Common myeloid progenitor, CD34-positive (primary cell): ENCODE data around the gene CDC42EP4.
"Not testable (repeated sequence)": the region's sequence is repeated elsewhere in the genome, so short reads cannot be mapped to it uniquely, and the experiment has no call there.

Source experiments
- CTCF ChIA-PET: fragments of 350-600 bp; sonication (Branson Sonifier 250); formaldehyde crosslinking; loops from one replicate; lab custom pipeline; 2021; ENCODE audit warnings: antibody characterized with exemption; lab: Charles Lee
- POLR2A ChIA-PET: fragments of 350-600 bp; sonication (Branson Sonifier 250); formaldehyde crosslinking; loops from one replicate; lab custom pipeline; 2021; ENCODE audit warnings: antibody characterized with exemption; lab: Charles Lee
- DNase-seq, 3 donors: peaks; one replicate each; pipeline versions ENCODE4 v3.0.0 to v3.0.0-alpha.2; 2013
- H3K27ac ChIP-seq, 2 experiments: 1 replicate in 1 of 2; 2 replicates in 1 of 2; pipeline ENCODE4 v1.7.0; 2013; ENCODE audit warnings: inconsistent platforms in 2 of 2, low read length in 2 of 2, mild to moderate bottlenecking in 2 of 2, low read depth in 1 of 2, moderate library complexity in 1 of 2; ENCODE audit not compliant: severe bottlenecking in 2 of 2, insufficient read depth in 1 of 2, poor library complexity in 1 of 2
- H3K27me3 ChIP-seq, 5 experiments: replicated peaks in 2 of 5; 1 replicate in 3 of 5; 2 replicates in 2 of 5; pipeline versions ENCODE4 v1.6.1 to v1.7.0; 2013; ENCODE audit warnings: low read length in 4 of 5, mild to moderate bottlenecking in 2 of 5, moderate library complexity in 2 of 5, inconsistent platforms in 1 of 5; ENCODE audit not compliant: insufficient read depth in 5 of 5, control insufficient read depth in 4 of 5
- H3K36me3 ChIP-seq, 4 experiments: 1 replicate in 2 of 4; 2 replicates in 2 of 4; pipeline versions ENCODE4 v1.6.1 to v1.7.0; 2013; ENCODE audit warnings: low read length in 3 of 4, control low read depth in 1 of 4, mild to moderate bottlenecking in 1 of 4; ENCODE audit not compliant: control insufficient read depth in 4 of 4, insufficient read depth in 4 of 4
- H3K4me1 ChIP-seq, 4 experiments: 1 replicate in 3 of 4; 2 replicates in 1 of 4; pipeline versions ENCODE4 v1.6.1 to v1.7.1; 2013; ENCODE audit warnings: low read length in 3 of 4, mild to moderate bottlenecking in 3 of 4, control low read depth in 1 of 4, inconsistent platforms in 1 of 4, moderate library complexity in 1 of 4; ENCODE audit not compliant: control insufficient read depth in 4 of 4, insufficient read depth in 4 of 4; ENCODE audit errors: control extremely low read depth in 1 of 4
- H3K4me3 ChIP-seq, 7 experiments: 1 replicate in 4 of 7; 2 replicates in 3 of 7; pipeline versions ENCODE4 v1.5.1 to v1.7.0; 2013; ENCODE audit warnings: mild to moderate bottlenecking in 7 of 7, low read length in 6 of 7, moderate library complexity in 6 of 7, inconsistent platforms in 2 of 7, low read depth in 2 of 7, control low read depth in 1 of 7; ENCODE audit not compliant: insufficient read depth in 4 of 7, control insufficient read depth in 1 of 7; ENCODE audit errors: extremely low read depth in 1 of 7
- H3K9me3 ChIP-seq, 5 experiments: 1 replicate in 4 of 5; 2 replicates in 1 of 5; pipeline versions ENCODE4 v1.6.1 to v1.7.1; 2013; ENCODE audit warnings: low read length in 4 of 5, mild to moderate bottlenecking in 2 of 5, inconsistent platforms in 1 of 5, low read depth in 1 of 5, moderate library complexity in 1 of 5; ENCODE audit not compliant: control insufficient read depth in 4 of 5, insufficient read depth in 2 of 5; ENCODE audit errors: control extremely low read depth in 1 of 5
- WGBS: methylation state at CpG from one replicate; pipeline ENCODE4 v1.1.5; 2013; ENCODE audit not compliant: insufficient coverage; 5-methylcytosine and 5-hydroxymethylcytosine counted together

Gene CDC42EP4

DNA sequence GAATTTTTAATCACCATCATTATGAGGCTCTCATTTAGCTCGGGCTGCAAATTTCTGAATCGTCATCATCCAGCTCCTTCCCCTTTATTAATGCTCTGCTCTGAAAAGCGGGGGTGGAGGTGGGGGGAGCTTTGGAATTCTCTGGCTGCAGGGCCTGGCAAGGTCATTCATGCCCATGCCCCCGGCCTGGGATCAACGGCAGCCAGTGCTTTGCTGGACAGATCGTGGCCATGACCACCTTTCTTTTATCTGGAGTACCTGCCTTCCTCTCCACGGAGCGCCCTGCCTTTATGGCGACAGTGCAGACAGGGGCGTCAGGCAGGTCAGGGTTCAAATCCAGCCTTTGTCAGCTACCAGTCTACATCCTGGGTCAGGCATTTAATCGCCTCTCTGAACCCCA is 45.0 kb downstream of the CDC42EP4 start:
- WGBS, result 95% methylated on average over 9 of the region's 11 CpGs
- DNase-seq, result no peak
- ChIA-PET POLR2A (no interaction called here), CTCF (interaction anchor here (1.1 to 2.5 kb wide), 5 partner anchors 9 to 103 kb away, joined by 3 to 11 read pairs (median 4); no protein-coding TSS in a partner anchor)
- no peaks in the 10 kb centered on the region for H3K4me1 ChIP-seq
- H3K27me3 ChIP-seq, result no peaks in the 10 kb centered on the region
- no peaks in the 10 kb centered on the region for H3K36me3 ChIP-seq
- H3K9me3 ChIP-seq, result peaks cover 0 to 5% (median 0%) of the 10 kb centered on the region in 5 experiments
- H3K27ac ChIP-seq, result no peak overlapping the region
- no peak overlapping the region for H3K4me3 ChIP-seq

DNA sequence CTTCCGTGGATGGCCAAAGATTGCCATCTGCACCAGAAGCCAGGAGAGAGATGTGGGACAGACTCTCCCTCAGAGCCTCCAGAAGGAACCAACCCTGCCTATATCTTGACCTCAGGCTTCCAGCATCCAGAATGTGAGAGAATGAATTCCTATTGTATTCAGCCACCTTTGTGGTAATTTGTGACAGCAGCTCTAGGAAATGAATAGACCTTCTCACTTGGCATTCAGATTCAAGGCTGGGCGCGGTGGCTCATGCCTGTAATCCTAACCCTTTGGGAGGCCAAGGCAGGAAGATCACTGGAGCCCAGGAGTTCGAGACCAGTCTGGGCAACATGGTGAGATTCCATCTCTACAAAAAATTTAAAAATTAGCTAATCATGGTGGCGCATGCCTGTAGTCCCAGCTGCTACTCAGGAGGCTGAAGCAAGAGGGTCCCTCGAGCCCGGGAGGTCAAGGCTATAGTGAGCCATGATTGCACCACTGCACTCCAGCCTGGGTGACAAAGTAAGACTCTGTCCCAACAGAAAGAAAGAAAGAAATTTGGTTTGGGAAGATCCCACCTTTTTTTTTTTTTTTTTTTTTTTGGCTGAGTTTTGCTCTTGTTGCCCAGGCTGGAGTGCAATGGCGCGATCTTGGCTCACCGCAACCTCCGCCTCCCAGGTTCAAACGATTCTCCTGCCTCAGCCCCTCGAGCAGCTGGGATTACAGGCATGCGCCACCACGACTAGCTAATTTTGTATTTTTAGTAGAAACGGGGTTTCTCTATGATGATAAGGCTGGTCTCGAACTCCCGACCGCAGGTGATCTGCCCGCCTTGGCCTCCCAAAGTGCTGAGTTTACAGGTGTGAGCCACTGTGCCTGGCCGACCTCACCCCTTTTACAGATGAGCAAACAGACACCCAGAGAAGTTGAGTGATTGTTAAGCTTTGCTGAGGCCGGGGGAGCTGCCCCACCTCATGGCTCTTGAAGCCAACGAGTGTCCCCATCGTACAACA is 45.9 kb downstream of the CDC42EP4 start:
- CTCF ChIA-PET, result interaction anchor here (1.1 to 2.5 kb wide), 5 partner anchors 9 to 104 kb away, joined by 3 to 11 read pairs (median 5); no protein-coding TSS in a partner anchor

DNA sequence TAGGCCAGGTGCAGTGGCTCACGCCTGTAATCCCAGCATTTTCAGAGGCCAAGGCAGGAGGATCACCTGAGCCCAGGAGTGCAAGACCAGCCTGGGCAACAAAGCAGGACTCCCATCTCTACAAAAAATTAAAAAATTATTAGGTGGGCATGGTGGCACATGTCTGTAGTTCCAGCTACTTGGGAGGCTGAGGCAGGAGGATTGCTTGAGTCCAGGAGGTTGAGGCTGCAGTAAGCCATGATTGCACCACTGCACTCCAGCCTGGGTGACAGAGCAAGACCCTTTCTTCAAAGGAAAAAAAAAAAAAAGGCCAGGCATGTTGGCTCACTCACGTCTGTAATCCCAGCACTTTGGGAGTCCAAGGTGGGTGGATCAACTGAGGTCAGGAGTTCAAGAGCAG is 47.4 kb downstream of the CDC42EP4 start:
- 90% methylated on average over 2 of the region's 2 CpGs for WGBS
- H3K4me1 ChIP-seq, H3K9me3 ChIP-seq, DNase-seq, POLR2A ChIA-PET, H3K36me3 ChIP-seq, H3K4me3 ChIP-seq, H3K27me3 ChIP-seq, H3K27ac ChIP-seq: not testable (repeated sequence)
- CTCF ChIA-PET, result interaction anchor here (1.1 kb wide), 1 partner anchor 8 kb away, joined by 3 read pairs; no protein-coding TSS in a partner anchor

More for the DNA sequence above, 45.9 kb downstream of the CDC42EP4 start:
- H3K9me3 ChIP-seq, result peaks cover 0 to 5% (median 0%) of the 10 kb centered on the region in 5 experiments
- no peaks in the 10 kb centered on the region for H3K36me3 ChIP-seq
- no peaks in the 10 kb centered on the region for H3K27me3 ChIP-seq
- no peak overlapping the region for H3K4me3 ChIP-seq
- WGBS, result 100% methylated on average over 12 of the region's 24 CpGs
- H3K27ac ChIP-seq, result no peak overlapping the region
- POLR2A ChIA-PET, result no interaction called here
- DNase-seq, result no peak
- H3K4me1 ChIP-seq, result no peaks in the 10 kb centered on the region

DNA sequence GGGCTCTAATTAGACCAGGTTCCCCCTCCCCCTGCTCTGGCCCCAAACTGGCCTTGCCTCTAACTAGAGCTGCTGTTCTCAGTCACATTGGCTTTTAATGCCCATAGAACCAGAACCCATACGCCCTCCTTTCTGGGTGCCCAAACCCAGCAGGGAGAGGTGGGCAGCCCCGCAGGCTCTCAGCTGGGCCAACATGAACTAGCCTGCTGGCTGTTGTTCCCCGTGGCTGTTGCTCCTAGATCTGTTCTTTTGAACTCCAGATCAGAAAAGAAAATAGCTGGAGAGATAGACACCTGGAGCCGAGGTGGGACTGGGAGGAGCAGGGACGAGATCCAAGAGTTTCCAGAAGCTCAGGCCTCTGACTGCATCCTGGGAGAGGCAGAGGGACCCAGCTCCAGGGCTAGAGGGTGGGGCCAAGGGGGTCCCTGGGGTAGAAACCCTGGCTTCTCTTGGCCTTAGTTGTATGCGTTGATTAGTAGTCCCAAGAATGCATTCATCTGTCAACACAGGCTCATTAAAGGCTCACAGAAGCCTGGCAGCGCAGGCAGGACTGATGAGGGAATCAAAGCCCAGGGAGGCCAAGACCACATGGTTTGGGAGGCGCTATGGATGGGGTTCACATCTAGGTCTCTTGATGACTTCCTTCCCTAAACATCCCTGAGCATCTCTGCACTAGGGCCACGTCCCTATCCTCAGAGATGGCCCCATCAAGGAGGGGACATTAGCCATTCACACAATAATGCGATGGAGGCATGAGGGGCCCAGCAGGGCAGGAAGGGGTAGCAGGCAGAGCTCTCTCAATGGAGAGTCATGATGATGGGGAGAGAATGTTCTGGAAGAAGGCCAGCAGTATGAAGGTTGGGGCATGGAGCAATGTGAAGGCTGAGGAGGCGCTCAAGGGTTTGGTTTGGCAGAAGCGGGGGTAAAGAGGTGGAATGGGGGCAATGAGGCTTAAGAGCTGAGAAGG is 48.8 kb downstream of the CDC42EP4 start:
- DNase-seq, result no peak
- Histone ChIP-seq H3K9me3 (no peaks in the 10 kb centered on the region), H3K27ac (no peak overlapping the region), H3K4me3 (no peak overlapping the region), H3K4me1 (no peaks in the 10 kb centered on the region), H3K27me3 (no peaks in the 10 kb centered on the region), H3K36me3 (no peaks in the 10 kb centered on the region)
- ChIA-PET CTCF (interaction anchor here (0.6 to 2.7 kb wide), 3 partner anchors 17 to 107 kb away, joined by 3 to 12 read pairs (median 3); no protein-coding TSS in a partner anchor), POLR2A (no interaction called here)
- 98% methylated on average over 9 of the region's 12 CpGs for WGBS

DNA sequence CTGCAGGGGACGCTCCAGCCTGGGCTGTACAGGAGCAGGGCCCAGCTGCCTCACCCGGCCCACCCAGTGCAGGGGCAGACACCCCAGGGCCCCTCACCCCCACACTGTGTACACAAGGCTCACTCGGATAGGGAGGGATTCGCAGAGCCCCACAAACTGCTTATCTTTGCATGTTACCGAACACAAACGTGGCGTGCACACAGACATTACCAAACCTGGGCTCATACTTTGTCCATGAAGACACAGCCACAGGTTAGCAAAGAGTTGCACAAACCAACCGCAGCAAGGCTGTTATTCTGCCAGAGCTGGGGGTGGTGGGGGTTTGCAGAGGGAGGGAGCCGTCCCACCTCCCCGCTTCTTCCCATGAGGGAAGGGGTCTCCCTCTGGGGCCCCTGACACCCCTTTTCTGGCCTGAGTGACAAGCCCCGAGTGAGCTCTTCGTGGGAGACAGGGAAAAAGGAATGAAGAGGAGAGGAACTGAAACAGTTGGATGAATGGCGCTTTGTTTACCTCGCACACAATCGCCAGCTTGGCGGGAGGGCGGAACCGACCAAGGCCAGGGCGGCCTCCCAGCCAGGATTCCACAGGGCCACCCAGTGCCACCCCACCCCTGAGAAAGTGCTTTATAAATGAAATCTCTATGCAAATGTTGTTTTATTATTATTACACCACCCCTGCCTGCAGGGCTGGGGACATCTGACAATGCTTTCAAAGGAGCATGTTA is 49.7 kb downstream of the CDC42EP4 start:
- ChIA-PET CTCF (interaction anchor here (1.1 to 2.7 kb wide), 2 partner anchors 17 to 107 kb away, joined by 3 to 12 read pairs; no protein-coding TSS in a partner anchor), POLR2A (no interaction called here)
- 92% methylated on average over 7 of the region's 19 CpGs for WGBS
- H3K27me3 ChIP-seq, result no peaks in the 10 kb centered on the region
- DNase-seq, result no peak
- no peaks in the 10 kb centered on the region for H3K36me3 ChIP-seq
- no peak overlapping the region for H3K27ac ChIP-seq
- H3K4me3 ChIP-seq, result no peak overlapping the region
- no peaks in the 10 kb centered on the region for H3K9me3 ChIP-seq
- no peaks in the 10 kb centered on the region for H3K4me1 ChIP-seq

DNA sequence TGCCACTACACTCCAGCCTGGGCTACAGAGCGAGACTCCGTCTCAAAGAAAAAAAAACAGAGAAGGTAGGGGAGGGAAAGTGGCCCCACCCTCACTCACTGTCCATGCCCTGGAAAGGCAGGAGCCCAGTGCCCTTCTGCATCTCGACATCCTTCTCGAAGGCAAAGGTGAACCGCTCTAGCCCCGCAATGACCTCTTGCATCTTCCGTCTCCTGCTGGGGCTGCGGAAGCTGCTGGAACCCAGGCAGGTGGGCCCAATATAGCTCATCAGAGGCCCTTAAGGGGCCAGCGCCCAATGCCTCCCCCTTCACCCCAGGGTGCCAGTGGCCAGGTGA is 50.2 kb downstream of the CDC42EP4 start, which contains the start of gene CPSF4L:
Gene CPSF4L (minus strand): TSS at position 264 of the 335 bp plus-strand sequence. CDS start 62 bp downstream, at position 202.
- POLR2A ChIA-PET, result no interaction called here
- Histone ChIP-seq H3K9me3 (no peaks in the 10 kb centered on the region), H3K36me3 (no peaks in the 10 kb centered on the region), H3K4me1 (no peaks in the 10 kb centered on the region), H3K27me3 (no peaks in the 10 kb centered on the region), H3K27ac (no peak within 1 kb of the TSS), H3K4me3 (no peak within 1 kb of the TSS)
- DNase-seq, result no peak
- 100% methylated on average over 7 of the region's 9 CpGs for WGBS
- CTCF ChIA-PET, result interaction anchor here (1.1 to 2.7 kb wide), 2 partner anchors 16 to 108 kb away, joined by 3 to 12 read pairs; no protein-coding TSS in a partner anchor
